Stimulated activated CD4-positive, alpha-beta T cell treated with anti-CD3 and anti-CD28 coated beads, TNF-alpha, amount 100 ng/mL, for 48 hours (primary cell): Measurements from ENCODE around the gene RNF213.

Source experiments
- DNase-seq, 3 donors: peaks; one replicate each; pipeline ENCODE4 v3.0.0-alpha.2; 2020; ENCODE audit warnings: low read depth in 3 of 3

The RNF213 gene

GRCh38 chr17:80414803-80415625, 154.4 kb downstream of the RNF213 start, which contains the start of gene ENDOV:
ENDOV (plus strand) TSS chr17:80415167; CDS start chr17:80415195, 28 bp downstream.
- DNase-seq = peak; percentile 84 to 95 (median 89)

- DNase-seq = no peak
Observed at GRCh38 chr17:80415626-80416137, 155.0 kb downstream of the RNF213 start.

DNA sequence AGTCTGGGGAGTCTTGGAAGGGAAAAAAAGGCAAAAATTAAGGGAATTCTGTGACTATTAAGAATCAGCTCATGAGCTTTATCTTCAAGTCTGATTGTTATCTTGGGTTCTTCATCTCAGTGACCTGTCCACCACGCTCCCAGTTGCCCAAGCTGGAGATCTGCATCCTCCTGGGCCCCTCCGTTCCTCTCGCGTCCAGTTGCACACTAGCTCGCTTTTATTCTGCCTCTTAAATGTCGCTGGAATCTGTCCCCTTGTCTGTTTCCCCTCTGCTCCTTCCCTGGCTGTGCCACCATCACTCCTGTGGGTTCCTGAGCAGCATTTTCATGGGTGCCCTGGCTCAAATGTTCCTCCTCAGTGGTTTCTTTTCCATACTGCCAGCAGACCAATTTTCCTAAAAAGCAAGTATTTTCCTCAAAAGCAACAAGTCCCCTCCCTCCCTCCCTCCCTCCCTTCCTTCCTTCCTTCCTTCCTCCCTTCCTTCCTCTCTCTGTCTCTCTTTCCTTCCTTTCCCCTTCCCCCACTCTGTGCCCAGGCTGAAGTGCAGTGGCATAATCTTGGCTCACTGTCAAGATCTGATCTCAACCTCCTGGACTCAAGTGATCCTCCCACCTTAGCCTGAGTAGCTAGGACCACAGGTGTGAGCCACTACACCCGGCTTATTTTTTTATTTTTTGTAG, 155.7 kb downstream of the RNF213 start:
- DNase-seq = no peak

DNA sequence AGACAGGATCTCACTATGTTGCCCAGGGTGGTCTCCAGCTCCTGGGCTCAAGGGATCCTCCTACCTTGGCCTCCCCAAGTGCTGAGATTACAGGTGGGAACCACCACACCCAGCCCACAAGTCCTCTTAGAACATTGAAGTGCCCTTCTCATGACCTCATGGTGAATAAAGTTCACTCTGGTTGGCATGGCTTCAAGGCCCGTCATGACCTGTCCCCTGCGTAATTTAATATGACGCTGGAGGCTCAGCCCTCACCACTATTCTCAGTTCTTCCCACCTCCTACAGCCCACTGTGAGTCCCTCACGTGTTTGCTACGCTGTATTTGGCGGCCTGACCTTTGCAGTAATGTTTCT, 156.3 kb downstream of the RNF213 start:
- DNase-seq = no peak

- DNase-seq = no peak
Observed at GRCh38 chr17:80418589-80418988, 157.9 kb downstream of the RNF213 start.

GRCh38 chr17:80419255-80419654, 158.6 kb downstream of the RNF213 start:
- DNase-seq = no peak

DNA sequence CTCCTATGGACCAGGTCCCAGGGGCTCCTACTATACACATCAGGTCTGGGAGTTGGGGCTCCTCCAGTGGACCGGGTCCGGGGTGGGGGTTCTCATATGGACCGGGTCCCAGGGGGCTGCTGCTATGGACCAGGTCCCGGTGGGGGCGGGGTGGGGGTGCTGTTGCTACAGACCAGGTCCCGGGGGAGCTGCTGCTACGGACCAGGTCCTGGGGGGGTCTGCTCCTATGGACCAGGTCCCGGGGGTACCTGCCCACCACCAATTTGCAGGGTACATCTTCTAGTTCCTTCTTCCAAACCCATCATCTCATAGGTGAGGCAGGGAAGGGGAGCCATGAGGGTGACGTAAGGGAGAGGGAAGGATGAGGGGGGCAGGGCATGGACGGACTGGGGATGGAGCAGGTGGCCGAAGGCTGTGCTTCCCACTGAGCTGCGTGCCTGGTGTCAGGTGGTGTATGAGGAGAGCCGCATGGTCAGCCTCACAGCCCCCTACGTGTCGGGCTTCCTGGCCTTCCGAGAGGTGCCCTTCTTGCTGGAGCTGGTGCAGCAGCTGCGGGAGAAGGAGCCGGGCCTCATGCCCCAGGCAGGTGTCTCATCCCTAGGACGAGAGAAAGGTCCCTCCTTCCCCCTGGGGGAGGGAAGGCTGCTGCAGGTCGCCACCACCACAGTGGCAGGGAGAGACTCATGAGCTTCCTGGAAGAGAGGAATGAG, 160.9 kb downstream of the RNF213 start:
- DNase-seq = no peak

DNA sequence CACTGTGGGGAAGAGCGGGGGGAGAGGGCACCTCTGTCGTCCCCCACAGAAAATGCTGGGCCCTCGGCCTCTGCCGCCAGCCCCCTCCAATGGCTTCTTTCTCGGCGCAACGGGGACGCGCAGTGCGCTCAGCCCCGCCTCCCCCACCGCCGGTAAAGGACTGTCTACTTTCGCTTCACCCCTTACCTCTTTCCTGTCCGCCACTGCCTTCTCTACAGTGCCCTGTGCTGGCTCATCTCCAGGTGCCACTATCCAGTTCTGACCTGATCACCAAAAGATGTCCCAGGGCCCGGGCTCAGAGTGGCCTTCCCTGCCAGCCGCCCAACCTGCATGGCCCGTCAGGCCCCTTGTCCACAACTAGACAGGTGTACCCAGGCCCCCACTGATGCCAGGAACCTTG, 161.6 kb downstream of the RNF213 start:
- no peak for DNase-seq

- no peak for DNase-seq
Observed at GRCh38 chr17:80422981-80423380, 162.3 kb downstream of the RNF213 start.

GRCh38 chr17:80423536-80424225, 163.0 kb downstream of the RNF213 start:
- DNase-seq = no peak

- no peak for DNase-seq
Observed at GRCh38 chr17:80424261-80424660, 163.6 kb downstream of the RNF213 start.

DNA sequence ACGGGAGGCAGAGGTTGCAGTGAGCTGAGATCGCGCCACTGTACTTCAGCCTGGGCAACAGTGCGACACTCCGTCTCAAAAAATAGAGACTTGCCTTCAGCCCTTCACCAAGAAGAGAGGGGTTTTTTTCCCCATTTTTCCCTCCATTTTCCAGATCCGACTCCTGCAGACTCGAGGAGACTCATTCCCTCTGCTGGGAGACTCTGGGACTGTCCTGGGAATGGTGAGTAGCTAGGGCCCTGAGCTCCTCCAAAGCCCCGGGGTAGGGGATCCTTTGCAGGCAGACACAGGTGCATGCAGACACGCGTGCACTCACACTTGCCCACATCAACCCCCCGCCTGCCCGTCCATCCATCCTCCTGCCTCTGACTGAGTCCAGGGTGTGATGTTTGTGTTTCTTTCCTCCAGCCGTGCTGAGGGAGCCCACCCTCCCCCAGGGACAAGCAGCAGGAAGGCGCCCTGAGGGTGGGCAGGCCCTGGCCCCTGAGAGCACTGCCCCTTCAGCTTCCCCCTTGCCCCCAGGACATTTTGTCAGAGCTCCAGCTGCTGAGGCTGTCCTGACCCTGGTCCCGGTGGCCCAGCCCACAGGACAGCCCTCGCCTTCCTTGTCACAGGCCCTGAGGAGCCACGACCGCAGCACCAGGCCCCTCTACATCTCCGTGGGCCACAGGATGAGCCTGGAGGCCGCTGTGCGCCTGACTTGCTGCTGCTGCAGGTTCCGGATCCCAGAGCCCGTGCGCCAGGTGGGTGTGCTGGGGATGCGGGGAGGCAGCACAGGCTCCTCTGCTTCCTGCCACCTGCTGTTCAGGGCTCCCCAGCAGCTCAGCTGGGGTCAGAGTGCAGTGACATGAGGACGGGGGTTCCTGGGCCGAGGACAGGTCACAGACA, 164.5 kb downstream of the RNF213 start:
- DNase-seq = no peak

DNA sequence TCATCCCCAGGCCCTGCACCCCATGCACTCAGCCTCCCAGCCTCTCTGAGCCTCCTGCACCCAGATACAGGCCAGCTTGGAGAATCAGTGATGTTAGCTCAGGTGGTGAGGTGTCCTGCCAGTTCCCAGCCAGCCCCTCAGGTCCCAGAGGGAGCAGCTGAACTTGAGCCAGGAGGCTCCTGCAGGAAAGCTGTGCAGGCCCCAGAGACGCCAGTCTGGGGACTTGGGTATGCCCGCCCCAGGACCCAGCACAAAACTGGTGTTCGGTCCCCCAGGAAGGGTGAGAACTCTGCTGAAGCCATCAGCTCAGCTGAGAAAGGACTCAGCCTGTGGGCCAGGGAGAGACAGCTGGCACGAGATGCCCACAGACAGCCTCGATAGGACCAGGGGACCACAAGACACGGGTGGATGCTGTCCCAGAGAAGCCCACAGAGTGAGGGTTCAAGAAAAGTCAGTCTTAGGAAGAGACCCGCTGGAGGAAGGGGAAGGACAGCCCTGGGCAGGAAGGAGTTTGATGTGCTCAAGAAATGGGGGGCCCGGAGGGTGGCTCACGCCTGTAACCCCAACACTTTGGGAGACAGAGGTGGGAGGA, 165.3 kb downstream of the RNF213 start:
- no peak for DNase-seq

DNA sequence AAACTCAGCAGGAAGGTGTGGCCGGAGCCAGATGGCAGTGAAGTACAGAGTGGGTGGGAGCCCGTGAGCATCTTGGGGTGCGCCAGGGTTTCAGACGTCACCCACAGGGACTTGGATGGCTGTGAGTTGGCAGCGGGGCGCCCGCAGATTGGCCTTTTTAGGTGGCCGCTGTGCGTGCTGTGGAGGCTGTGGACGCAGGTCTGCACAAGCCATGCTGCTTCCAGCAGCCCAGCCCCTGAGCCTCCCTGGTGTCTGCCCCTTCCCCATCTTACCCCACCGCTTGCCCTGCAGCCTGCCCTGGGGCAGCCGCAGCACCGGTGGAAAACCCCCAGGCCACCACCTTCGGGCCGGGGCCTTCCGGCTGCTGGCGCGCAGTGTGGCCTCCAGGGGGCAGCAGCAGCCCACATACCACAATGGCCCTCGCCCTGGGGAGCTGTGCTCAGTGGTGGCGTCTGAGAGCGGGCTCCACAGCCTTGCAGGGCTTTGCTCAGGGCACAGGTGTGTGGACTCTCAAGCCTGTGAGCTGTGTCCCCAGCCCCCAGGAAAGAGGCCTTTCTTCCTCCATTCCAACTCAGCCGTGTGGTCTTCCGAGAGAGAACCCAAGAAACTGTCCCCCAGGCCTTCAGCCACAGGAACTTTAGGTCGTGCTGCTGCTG, 166.1 kb downstream of the RNF213 start:
- DNase-seq = peak; percentile 75 to 78 (median 76)

- DNase-seq = no peak
Observed at GRCh38 chr17:80427366-80428282, 167.0 kb downstream of the RNF213 start.

- DNase-seq = no peak
Observed at GRCh38 chr17:80428363-80428762, 167.7 kb downstream of the RNF213 start.

DNA sequence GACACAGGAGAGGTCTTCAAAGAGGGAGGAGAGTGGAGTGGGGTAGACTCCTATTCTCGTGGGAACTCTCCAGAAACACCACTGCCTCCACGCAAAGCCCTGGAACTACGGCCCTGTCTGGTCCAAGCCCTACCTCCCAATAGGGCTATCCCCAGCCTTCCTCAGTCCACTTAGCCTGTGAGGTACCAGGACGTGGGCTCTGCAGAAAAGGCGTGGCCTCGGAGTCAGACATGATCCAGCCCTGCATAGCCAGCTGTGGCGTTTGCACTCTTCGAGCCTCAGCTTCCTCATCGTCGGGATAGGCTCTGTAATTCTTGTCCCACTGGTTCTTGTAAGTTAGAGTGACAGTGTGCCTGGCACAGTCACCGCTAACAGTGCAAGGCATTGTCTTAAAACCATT, 168.1 kb downstream of the RNF213 start:
- no peak for DNase-seq

GRCh38 chr17:80429356-80430275, 169.0 kb downstream of the RNF213 start:
- no peak for DNase-seq
